SW 1271 (cell line): ENCODE measurements around the gene PKD1L1.

Experiments used
- DNase-seq, 2 experiments: peaks; one replicate each; lab custom pipeline; 2025; lab: John Stamatoyannopoulos, UW

Gene PKD1L1

DNA sequence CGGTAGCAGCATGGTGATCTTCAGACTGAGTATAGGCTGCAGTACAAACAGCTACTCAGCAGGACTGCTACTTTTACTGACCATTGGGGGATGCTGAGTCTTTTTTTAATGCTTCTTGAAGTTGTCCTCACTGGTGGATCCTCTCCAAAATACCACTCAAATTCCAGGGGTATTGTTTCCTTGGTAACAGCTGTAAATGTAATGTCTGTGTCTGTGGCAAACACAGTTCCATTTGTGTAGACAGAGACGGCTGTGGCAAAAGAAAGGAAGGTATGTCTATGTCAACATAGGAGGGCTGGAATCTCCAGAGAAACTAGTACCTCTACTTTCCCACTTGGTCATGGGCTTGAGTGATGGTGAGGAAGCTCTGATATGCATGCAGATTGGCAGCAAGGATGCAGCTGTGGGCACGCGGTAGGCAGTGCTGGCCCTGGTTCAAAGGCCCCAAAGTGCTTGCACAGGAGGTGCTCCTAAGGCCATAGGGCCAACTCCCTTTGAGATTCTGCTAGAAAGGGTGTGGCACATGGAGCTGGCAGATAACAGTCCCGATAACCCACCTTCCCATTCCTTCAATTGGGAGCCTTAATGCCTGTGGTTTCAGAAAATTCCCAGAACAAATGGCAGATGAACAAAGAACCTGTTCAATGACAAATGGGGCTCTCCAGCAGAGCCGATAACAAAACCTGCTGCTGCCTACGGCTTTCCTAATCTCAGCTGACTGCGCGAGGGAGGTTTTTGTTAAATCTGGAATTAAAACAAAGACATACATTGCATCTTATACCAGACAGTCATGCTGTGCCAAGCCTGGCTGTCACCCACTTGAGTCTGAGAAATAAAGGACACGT, 43.0 kb downstream of the PKD1L1 start:
- no peak for DNase-seq

- DNase-seq: no peak
Measured at GRCh38 chr7:47902013-47902412, 46.3 kb downstream of the PKD1L1 start.

- DNase-seq: no peak
Measured at GRCh38 chr7:47901542-47901941, 46.7 kb downstream of the PKD1L1 start.

GRCh38 chr7:47897831-47898230, 50.4 kb downstream of the PKD1L1 start:
- DNase-seq: no peak

GRCh38 chr7:47896809-47897423, 51.4 kb downstream of the PKD1L1 start:
- no peak for DNase-seq

DNA sequence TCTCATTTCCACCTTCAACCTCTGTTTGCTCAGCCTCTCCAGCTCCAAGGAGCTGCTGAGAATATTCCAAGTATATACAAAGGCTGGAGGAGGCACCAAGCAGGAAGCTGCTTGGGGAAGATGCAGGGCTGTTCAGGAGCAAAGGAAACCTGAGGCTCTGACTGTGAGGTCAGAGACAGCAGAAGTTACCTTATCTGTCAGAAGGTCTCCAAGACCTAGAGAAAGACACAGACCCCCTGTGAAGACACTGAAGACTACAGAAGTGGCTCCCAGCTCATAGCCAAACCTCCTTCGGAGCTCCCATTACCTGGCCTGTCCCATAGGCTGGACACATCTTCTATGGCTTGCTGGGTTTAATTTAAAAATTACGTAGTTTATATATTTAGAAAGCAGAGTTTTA, 53.2 kb downstream of the PKD1L1 start:
- no peak for DNase-seq

DNA sequence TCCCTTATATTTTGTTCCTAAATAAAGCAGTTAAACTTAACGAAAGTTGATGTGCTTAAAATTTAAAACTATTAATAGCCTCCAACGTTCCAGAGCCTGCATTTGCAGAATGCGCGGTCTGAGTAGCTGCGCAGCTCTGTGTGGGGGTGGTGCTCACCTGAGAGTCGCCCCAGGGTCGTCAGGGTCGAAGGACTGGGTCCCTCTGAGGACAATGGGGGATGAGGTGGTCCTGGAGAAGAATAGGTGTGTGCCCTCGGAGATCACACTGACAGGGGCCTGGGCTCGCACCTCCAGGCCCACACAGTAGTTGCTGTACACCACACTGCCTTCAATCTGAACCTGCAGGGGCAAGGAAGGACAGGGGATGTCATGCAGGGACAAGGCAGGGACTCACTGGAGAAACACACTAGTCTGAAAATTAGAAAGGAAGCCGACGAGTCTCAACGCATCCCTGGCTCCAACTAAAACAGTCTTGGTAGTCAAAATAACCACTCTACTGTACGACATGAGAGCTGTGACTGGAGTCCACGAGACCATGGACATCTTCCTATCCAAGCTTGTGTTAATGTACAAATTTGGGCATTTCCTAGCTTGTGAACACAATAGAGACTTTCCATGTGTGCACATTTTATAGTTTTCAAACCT, 54.4 kb downstream of the PKD1L1 start:
- no peak for DNase-seq

GRCh38 chr7:47893238-47893637, 55.0 kb downstream of the PKD1L1 start:
- DNase-seq: no peak

DNA sequence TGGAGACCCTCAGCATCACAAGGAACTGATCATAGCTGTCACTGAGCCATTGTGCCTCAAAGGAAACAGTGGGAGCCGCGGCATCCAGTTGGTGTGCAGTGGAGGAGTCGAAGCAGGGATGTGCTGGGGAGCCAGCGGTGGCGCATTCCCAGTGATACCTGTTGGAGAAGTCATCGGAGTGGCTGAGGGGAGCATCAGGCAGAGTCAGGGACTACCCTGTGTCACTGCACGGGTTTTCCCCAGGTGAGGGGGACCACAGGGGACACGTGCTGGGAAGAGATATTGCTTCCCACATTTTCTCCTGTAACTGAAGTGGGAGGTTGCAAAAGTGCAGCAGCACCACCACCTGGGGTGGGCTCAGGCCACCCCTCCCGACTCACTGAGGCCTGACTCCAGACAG, 57.7 kb downstream of the PKD1L1 start:
- no peak for DNase-seq

- DNase-seq: no peak
Measured at GRCh38 chr7:47890125-47890524, 58.1 kb downstream of the PKD1L1 start.

DNA sequence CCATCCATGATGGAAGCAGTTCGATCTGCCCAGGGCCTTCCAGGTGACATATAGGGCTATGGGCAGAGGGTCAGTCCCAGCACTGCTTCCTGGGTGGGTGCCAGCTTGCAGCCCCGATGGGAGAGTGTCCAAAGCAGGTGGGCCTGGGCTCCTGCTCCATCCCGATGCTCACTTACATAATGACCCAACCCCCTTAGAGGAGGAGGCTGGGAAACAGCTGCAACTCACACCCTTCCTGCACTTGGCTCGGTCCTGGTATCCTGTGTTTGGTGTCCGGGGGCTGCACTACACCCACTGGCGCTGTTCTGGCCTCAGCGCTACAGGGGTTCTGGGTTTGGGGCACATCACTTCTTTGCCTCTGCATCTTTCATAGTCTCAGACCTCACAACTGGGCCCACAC, 58.5 kb downstream of the PKD1L1 start:
- no peak for DNase-seq

GRCh38 chr7:47888371-47889265, 59.6 kb downstream of the PKD1L1 start:
- DNase-seq: no peak

DNA sequence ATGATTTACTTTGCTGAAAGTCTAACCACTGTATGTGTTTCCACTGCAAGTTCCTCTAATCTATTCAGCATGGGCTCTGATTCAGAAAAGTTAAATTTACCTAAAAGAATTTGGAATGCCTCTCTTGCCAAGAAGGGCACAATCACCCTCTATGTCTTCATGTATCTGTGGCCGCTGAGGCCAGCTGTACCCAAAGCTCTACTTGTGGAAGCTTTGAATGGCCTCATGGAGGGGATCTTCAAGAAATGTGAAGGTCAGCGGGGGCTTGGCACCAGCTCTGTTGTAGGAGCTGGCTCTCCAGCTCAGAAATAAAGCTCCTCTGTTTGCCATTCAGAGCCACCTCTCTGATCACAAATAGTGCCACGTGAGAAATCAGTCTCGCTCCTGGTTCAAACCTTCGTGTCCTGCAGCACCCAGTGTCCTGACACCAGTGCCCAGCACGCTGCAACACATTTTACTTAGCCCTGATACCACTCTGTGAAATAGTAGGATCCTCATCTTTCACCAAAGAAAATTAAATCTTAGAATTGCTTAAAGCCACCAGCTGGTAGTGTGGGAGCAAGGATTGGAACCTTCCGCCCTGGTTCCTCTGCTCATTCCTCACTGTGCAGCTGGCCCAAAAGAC, 61.1 kb downstream of the PKD1L1 start:
- DNase-seq: no peak

- no peak for DNase-seq
Measured at GRCh38 chr7:47885987-47886811, 62.1 kb downstream of the PKD1L1 start.

- no peak for DNase-seq
Measured at GRCh38 chr7:47885309-47885986, 62.8 kb downstream of the PKD1L1 start.

DNA sequence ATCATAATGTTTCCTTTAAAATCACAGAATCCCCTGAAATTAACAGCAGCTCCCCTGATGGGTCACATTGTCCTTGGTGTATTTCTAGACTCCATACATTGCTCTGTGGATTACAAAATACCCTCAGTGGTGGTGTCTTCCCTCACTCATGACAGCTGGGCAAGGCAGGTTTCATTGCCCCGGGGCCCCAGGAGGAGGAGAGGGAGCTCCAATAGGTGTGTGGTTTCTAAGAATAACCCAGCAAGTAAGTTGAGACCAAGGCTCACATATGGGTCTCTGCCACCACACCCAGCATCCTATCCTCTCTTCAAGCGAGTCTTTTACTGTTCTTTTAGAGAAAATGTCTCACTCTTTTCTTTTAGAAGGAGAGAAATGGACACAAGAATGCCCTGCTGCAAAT, 63.6 kb downstream of the PKD1L1 start:
- DNase-seq: no peak

- DNase-seq: no peak
Measured at GRCh38 chr7:47882635-47883034, 65.6 kb downstream of the PKD1L1 start.

- no peak for DNase-seq
Measured at GRCh38 chr7:47881256-47881655, 67.0 kb downstream of the PKD1L1 start.

DNA sequence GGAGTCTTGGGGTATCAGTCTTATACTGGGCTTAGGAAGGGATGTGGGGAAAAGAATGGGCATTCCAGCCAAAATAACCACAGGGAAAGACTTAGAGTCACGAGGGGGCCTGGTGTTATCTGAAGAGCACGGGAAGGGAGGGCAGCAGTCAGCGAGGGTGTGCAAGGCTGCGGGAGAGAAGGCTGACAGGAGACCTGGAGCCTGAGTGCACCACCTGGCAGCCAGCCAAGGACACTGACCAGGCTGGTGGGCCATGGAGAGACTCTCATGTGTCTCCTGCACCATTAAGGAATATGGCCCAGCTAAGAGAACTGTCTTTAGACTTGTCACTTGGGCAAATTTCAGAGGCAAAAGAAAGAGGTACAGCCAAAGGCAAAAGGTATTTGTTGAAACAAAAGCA, 69.6 kb downstream of the PKD1L1 start:
- no peak for DNase-seq

DNA sequence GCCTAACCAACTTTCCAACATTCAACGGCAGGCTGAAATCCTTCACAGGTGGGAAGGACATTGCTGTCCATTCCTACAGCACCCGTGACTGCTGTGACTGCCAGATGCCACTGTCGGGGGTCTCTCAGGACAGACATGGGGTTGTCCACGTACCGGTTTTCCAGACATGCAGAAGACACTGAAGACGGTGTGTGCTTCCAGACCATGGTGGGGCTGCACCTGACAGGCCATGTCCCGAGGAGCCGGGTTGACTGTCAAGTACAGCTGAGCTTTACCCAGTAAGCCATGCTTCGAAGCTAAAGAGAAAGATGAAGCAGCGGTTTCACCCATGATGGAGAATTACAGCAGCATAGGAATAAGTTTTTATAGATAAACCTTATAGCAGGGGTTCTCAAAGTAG, 70.9 kb downstream of the PKD1L1 start:
- DNase-seq: no peak
